ENCODE measurements around the gene TCF4. TPM values are rescaled to one million over a fixed set of nuclear protein-coding genes. Genes with fewer than 3 reads are reported as not detected.

TCF4 gene
- polyA plus RNA-seq, 1 of the 3 experiments (the other 2 are of a cell fraction): 39.1 TPM

DNA sequence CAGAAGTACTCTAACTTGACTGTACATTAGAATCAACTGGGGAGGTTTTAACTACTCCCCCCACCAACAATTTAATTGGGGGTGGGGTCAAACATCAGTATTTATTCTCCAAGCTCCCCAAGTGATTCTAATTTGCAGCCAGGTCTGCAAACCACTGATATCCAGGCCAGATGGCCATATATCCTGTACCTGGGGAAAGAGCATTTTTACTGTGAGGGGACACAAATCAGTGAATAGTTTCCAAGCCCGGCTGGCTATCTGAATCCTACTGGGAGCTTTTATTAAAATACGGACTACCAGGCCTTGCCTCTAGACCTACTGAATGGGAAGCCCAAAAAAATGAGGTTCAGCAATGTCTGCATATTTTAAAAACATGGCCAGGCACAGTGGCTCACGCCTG lies 88.5 kb downstream of the TCF4 start:
- ChIA-PET POLR2A (no interaction called here), CTCF (interaction anchor here (0.8 kb wide), 1 partner anchor 10 kb away, joined by 3 read pairs; no protein-coding TSS in a partner anchor)
- no peaks in the 10 kb centered on the region for H4K20me1 ChIP-seq (ENCODE audit: insufficient read depth)
- peak overlapping the region; percentile 58 to 92 for H3K27ac ChIP-seq (ENCODE audit: low read depth in 2 of 2, low read length in 1 of 2)
- no peaks in the 10 kb centered on the region for H3K9me3 ChIP-seq
- TF ChIP-seq GATA2 (CRISPR knock-in tag; IDR thresholded peaks at IDR 0.05) (no peak), SMC3 (IDR thresholded peaks at IDR 0.05; ENCODE audit: low read depth, low read length) (no peak), IRF3 (IDR thresholded peaks at IDR 0.05; ENCODE audit: low read depth, low read length) (no peak), ZBTB33 (IDR thresholded peaks at IDR 0.05; ENCODE audit: borderline replicate concordance, low read depth) (no peak), NFIC (IDR thresholded peaks at IDR 0.05; ENCODE audit: borderline replicate concordance) (no peak), GABPA (IDR thresholded peaks at IDR 0.05; ENCODE audit: low read depth) (no peak), RCOR1 (IDR thresholded peaks at IDR 0.05; ENCODE audit: low read length) (no peak), SIN3A (IDR thresholded peaks at IDR 0.05; ENCODE audit: borderline replicate concordance, low read depth, low read length) (no peak)
- TF ChIP-seq, protein P1, sequence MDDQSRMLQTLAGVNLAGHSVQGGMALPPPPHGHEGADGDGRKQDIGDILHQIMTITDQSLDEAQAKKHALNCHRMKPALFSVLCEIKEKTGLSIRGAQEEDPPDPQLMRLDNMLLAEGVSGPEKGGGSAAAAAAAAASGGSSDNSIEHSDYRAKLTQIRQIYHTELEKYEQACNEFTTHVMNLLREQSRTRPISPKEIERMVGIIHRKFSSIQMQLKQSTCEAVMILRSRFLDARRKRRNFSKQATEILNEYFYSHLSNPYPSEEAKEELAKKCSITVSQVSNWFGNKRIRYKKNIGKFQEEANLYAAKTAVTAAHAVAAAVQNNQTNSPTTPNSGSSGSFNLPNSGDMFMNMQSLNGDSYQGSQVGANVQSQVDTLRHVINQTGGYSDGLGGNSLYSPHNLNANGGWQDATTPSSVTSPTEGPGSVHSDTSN (IDR thresholded peaks at IDR 0.05): no peak
- no peak for DNase-seq
- H2AFZ ChIP-seq (ENCODE audit: low read depth): no peak overlapping the region
- peaks cover 30% of the 10 kb centered on the region for H3F3A ChIP-seq (replicated peaks; ENCODE audit: insufficient read depth)
- H3K36me3 ChIP-seq (replicated peaks in 1 of 2; ENCODE audit: control insufficient read depth in 1 of 2, insufficient read depth in 2 of 2, low read length in 1 of 2): no peaks in the 10 kb centered on the region
- peak overlapping the region; percentile 71; the same call in 1 of the 2 replicates for H3K9ac ChIP-seq
- H3K4me3 ChIP-seq (ENCODE audit: low read depth in 2 of 2, low read length in 1 of 2): no peak overlapping the region; a peak in 1 of 4 replicates
- 90% methylated on average over 3 of the region's 3 CpGs for WGBS (ENCODE audit: low lambda C conversion rate)
- peaks cover 8 to 48% of the 10 kb centered on the region in 2 experiments; a peak in 3 of 4 replicates for H3K4me1 ChIP-seq (ENCODE audit: control insufficient read depth in 1 of 2, insufficient read depth in 2 of 2, low read depth in 1 of 2, low read length in 1 of 2)
- peak overlapping the region; percentile 74 for H3K4me2 ChIP-seq
- no peaks in the 10 kb centered on the region for H3K9me2 ChIP-seq
- H3K27me3 ChIP-seq (ENCODE audit: insufficient read depth): no peaks in the 10 kb centered on the region
- peaks cover 82% of the 10 kb centered on the region for H3K79me2 ChIP-seq (ENCODE audit: insufficient read depth)

- POLR2A ChIA-PET: interaction anchor here (0.5 to 0.6 kb wide), 2 partner anchors 9 to 177 kb away, joined by 3 read pairs; no protein-coding TSS in a partner anchor
- Histone ChIP-seq H3K4me1 (ENCODE audit: control insufficient read depth in 1 of 2, insufficient read depth in 2 of 2, low read depth in 1 of 2, low read length in 1 of 2) (peaks cover 8 to 51% of the 10 kb centered on the region in 2 experiments; a peak in 3 of 4 replicates), H3K27ac (ENCODE audit: low read depth in 2 of 2, low read length in 1 of 2) (no peak overlapping the region), H3K9ac (no peak overlapping the region), H3K4me3 (ENCODE audit: low read depth in 2 of 2, low read length in 1 of 2) (no peak overlapping the region), H3K27me3 (ENCODE audit: insufficient read depth) (no peaks in the 10 kb centered on the region), H3K9me3 (no peaks in the 10 kb centered on the region), H3K36me3 (replicated peaks in 1 of 2; ENCODE audit: control insufficient read depth in 1 of 2, insufficient read depth in 2 of 2, low read length in 1 of 2) (no peaks in the 10 kb centered on the region), H3F3A (replicated peaks; ENCODE audit: insufficient read depth) (peaks cover 25% of the 10 kb centered on the region), H4K20me1 (ENCODE audit: insufficient read depth) (no peaks in the 10 kb centered on the region), H2AFZ (ENCODE audit: low read depth) (no peak overlapping the region), H3K9me2 (no peaks in the 10 kb centered on the region), H3K79me2 (ENCODE audit: insufficient read depth) (peaks cover 82% of the 10 kb centered on the region), H3K4me2 (no peak overlapping the region)
- CTCF ChIA-PET: interaction anchor here (0.9 to 1.4 kb wide), 4 partner anchors 13 to 82 kb away, joined by 3 to 5 read pairs (median 3); no protein-coding TSS in a partner anchor
- no peak for DNase-seq
- 91% methylated on average over 5 of the region's 5 CpGs for WGBS (ENCODE audit: low lambda C conversion rate)
- TF ChIP-seq NRF1 (IDR thresholded peaks at IDR 0.05; ENCODE audit: low read depth, low read length) (no peak), ZBTB33 (IDR thresholded peaks at IDR 0.05; ENCODE audit: borderline replicate concordance, low read depth) (no peak), EZH2phosphoT487 (IDR thresholded peaks at IDR 0.05; ENCODE audit: borderline replicate concordance, low read depth) (no peak), TEAD4 (IDR thresholded peaks at IDR 0.05; ENCODE audit: borderline replicate concordance, insufficient read depth) (no peak), FOXJ3 (CRISPR knock-in tag; IDR thresholded peaks at IDR 0.05) (no peak), GATA2 (CRISPR knock-in tag; IDR thresholded peaks at IDR 0.05) (no peak), TAF1 (IDR thresholded peaks at IDR 0.05; ENCODE audit: borderline replicate concordance, low read depth, low read length) (no peak), RXRA (IDR thresholded peaks at IDR 0.05; ENCODE audit: borderline replicate concordance, low read depth) (no peak), TCF12 (IDR thresholded peaks at IDR 0.05) (no peak), SMC3 (IDR thresholded peaks at IDR 0.05; ENCODE audit: low read depth, low read length) (no peak)
- TF ChIP-seq, protein P2, sequence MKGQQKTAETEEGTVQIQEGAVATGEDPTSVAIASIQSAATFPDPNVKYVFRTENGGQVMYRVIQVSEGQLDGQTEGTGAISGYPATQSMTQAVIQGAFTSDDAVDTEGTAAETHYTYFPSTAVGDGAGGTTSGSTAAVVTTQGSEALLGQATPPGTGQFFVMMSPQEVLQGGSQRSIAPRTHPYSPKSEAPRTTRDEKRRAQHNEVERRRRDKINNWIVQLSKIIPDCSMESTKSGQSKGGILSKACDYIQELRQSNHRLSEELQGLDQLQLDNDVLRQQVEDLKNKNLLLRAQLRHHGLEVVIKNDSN (IDR thresholded peaks at IDR 0.05; ENCODE audit: borderline replicate concordance, low read depth): no peak
Measured at GRCh38 chr18:55497825-55498403, 90.1 kb downstream of the TCF4 start.
